GM23338 (cell line): ENCODE measurements around the gene TARS3. TPM values are rescaled to one million over a fixed set of nuclear protein-coding genes. Genes with fewer than 3 reads are reported as not detected.
A peak's percentile ranks its signal among the peaks of the same experiment; 100 is the strongest.

Experiments used
- ATAC-seq: fragments of 200-7000 bp; cut with Tn5 transposase; 3 replicates; pipeline ENCODE4 v1.9.1; 2020
- DNase-seq: peaks from one replicate; pipeline ENCODE4 v3.0.0-alpha.2; 2015; ENCODE audit warnings: low spot score
- H2AFZ ChIP-seq: fragments of 200-600 bp; sonication (generic); 2 replicates; pipeline ENCODE4 v1.8.0; 2016; ENCODE audit warnings: antibody characterized with exemption, mild to moderate bottlenecking, moderate library complexity
- H3F3A ChIP-seq: fragments of 200-600 bp; sonication (generic); replicated peaks from 2 replicates; pipeline ENCODE4 v1.8.0; 2017; ENCODE audit warnings: antibody characterized with exemption, mixed run types, low read depth
- H3K27ac ChIP-seq: fragments of 200-600 bp; sonication (generic); 2 replicates; pipeline ENCODE4 v1.6.1; 2016; ENCODE audit warnings: low read depth
- H3K27me3 ChIP-seq: fragments of 200-600 bp; sonication (generic); 2 replicates; pipeline ENCODE4 v1.8.0; 2016; ENCODE audit warnings: mild to moderate bottlenecking, mixed run types, moderate library complexity; ENCODE audit not compliant: insufficient read depth
- H3K36me3 ChIP-seq: fragments of 200-600 bp; sonication (generic); 2 replicates; pipeline ENCODE4 v1.8.0; 2016; ENCODE audit warnings: mild to moderate bottlenecking; ENCODE audit not compliant: insufficient read depth
- H3K4me1 ChIP-seq: fragments of 200-600 bp; sonication (generic); 2 replicates; pipeline ENCODE4 v1.8.0; 2016; ENCODE audit warnings: mild to moderate bottlenecking, moderate library complexity; ENCODE audit not compliant: insufficient read depth
- H3K4me2 ChIP-seq: fragments of 200-600 bp; sonication (generic); 2 replicates; pipeline ENCODE4 v1.7.1; 2017; ENCODE audit warnings: mixed run types
- H3K4me3 ChIP-seq: fragments of 200-600 bp; sonication (generic); 2 replicates; pipeline ENCODE4 v1.6.1; 2016; ENCODE audit warnings: mixed run types
- H3K79me2 ChIP-seq: fragments of 200-600 bp; sonication (generic); replicated peaks from 2 replicates; pipeline ENCODE4 v1.8.0; 2017; ENCODE audit warnings: mild to moderate bottlenecking; ENCODE audit not compliant: insufficient read depth
- H3K9me2 ChIP-seq: fragments of 200-600 bp; sonication (generic); 2 replicates; pipeline ENCODE4 v1.8.0; 2017; ENCODE audit not compliant: insufficient read depth
- H4K20me1 ChIP-seq: fragments of 200-600 bp; sonication (generic); replicated peaks from 2 replicates; pipeline ENCODE4 v1.8.0; 2017; ENCODE audit warnings: mild to moderate bottlenecking; ENCODE audit not compliant: insufficient read depth
- H3K27ac Mint-ChIP-seq: 2 replicates; pipeline ENCODE4 v1.8.0; 2020; ENCODE audit warnings: inconsistent platforms, mild to moderate bottlenecking, moderate library complexity, mixed read lengths
- H3K27me3 Mint-ChIP-seq: 3 replicates; pipeline ENCODE4 v1.8.0; 2022; ENCODE audit warnings: low read depth, mild to moderate bottlenecking, moderate library complexity, mixed read lengths, inconsistent platforms; ENCODE audit not compliant: insufficient read depth, poor library complexity
- H3K36me3 Mint-ChIP-seq: 3 replicates; pipeline ENCODE4 v1.8.0; 2021; ENCODE audit warnings: low read depth, mild to moderate bottlenecking, inconsistent platforms, moderate library complexity, mixed read lengths
- H3K4me1 Mint-ChIP-seq: 3 replicates; pipeline ENCODE4 v1.8.0; 2020; ENCODE audit warnings: mild to moderate bottlenecking, inconsistent platforms, mixed read lengths
- H3K4me3 Mint-ChIP-seq: 3 replicates; pipeline ENCODE4 v1.8.0; 2021; ENCODE audit warnings: moderate library complexity, mild to moderate bottlenecking, inconsistent platforms, mixed read lengths
- H3K9me3 Mint-ChIP-seq: 3 replicates; pipeline ENCODE4 v1.8.0; 2020; ENCODE audit warnings: moderate library complexity, mild to moderate bottlenecking, inconsistent platforms, mixed read lengths
- CREB1 ChIP-seq: fragments of 250-450 bp; sonication (Bioruptor Pico); IDR thresholded peaks from 2 replicates; pipeline ENCODE4 v1.5.0; 2020; ENCODE audit warnings: low read depth, mild to moderate bottlenecking, moderate library complexity
- EZH2phosphoT487 ChIP-seq: fragments of 200-600 bp; sonication (generic); IDR thresholded peaks from one replicate; pipeline ENCODE4 v1.8.1; 2018; ENCODE audit warnings: antibody characterized with exemption; ENCODE audit not compliant: unreplicated experiment
- POLR2AphosphoS5 ChIP-seq: IDR thresholded peaks from 2 replicates; pipeline ENCODE4 v1.6.1; 2016; ENCODE audit warnings: antibody characterized with exemption, low read depth
- ZNF114 ChIP-seq: fragments of 250-450 bp; sonication (Bioruptor Pico); IDR thresholded peaks from 2 replicates; pipeline ENCODE4 v1.5.0; 2020; ENCODE audit warnings: mild to moderate bottlenecking, moderate library complexity
- ZNF331 ChIP-seq: fragments of 250-450 bp; sonication (Bioruptor Pico); IDR thresholded peaks from 2 replicates; pipeline ENCODE4 v1.5.0; 2020; ENCODE audit warnings: low read depth, mild to moderate bottlenecking, moderate library complexity
- polyA plus RNA-seq: library from polyadenylated mRNA; unstranded; fragments of >200 nt; fragmentation: Nextera tagmentation; extraction: Ambion mirVana; gene quantifications from 2 replicates; pipeline ENCODE4 v1.2.1, GENCODE V29; 2016
- total RNA-seq: library from RNA; depleted of rRNA; stranded (reverse); fragments of >200 nt; shearing (Covaris generic); gene quantifications from 2 replicates; pipeline ENCODE4 v1.2.3, GENCODE V29; 2014
- TF ChIP-seq, protein P1 (sequence below): fragments of 250-450 bp; sonication (Bioruptor Pico); IDR thresholded peaks from 2 replicates; pipeline ENCODE4 v1.5.0; 2020; ENCODE audit warnings: mild to moderate bottlenecking, moderate library complexity

The TARS3 gene
- total and polyA plus RNA-seq, 2 experiments from 2014 or later, result 13.0 to 15.4 TPM

DNA sequence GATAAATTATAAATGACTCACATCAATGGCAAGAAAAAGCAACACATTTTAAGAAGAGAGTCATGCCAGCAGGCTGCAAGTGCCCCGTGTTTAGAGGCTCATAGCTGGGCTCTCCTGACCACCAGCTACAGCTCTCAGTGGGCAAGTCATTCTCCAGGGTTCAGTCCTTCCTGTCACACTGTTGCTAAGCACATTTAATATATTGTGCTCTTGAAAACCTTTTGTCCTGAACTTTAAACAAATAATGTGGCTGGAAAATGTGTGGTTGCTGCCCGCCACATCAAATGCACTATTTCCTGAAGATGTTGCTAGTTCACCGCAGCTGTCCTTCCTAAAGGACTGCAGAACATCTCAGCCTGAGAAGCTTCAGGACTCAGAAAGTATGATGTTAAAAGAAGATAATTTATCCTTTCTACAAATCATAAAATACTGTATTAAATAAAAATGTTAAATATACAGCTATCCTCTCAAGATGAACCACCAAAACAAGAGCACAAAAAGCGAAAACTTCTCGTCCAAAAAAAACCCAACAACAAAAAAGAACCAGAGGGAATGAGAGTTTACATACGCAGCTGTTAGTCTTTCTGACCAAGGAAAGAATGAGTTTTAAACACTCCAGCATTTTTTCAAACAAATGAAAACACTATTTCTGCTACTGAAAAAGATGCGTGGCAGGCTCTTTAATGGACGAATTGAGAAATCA lies 951 bp downstream of the TARS3 start:
- Histone ChIP-seq H3K4me3 (peak overlapping the region; percentile 87), H3K27me3 (no peaks in the 10 kb centered on the region), H3K9me2 (no peaks in the 10 kb centered on the region), H3K4me1 (peaks cover 12% of the 10 kb centered on the region), H2AFZ (peak overlapping the region; percentile 86; the same call in 1 of the 2 replicates), H3K36me3 (peaks cover 11% of the 10 kb centered on the region), H3K4me2 (peak overlapping the region; percentile 93), H3K79me2 (no peaks in the 10 kb centered on the region), H3K27ac (no peak overlapping the region), H4K20me1 (no peaks in the 10 kb centered on the region; the same call in 1 of the 2 replicates), H3F3A (no peaks in the 10 kb centered on the region)
- H3K27me3 Mint-ChIP-seq, result no peaks in the 10 kb centered on the region
- peak overlapping the region; percentile 83 for H3K4me3 Mint-ChIP-seq
- no peaks in the 10 kb centered on the region for H3K9me3 Mint-ChIP-seq
- TF ChIP-seq POLR2AphosphoS5, result no peak
- TF ChIP-seq EZH2phosphoT487, result no peak
- TF ChIP-seq ZNF331 (CRISPR knock-in tag), result no peak
- TF ChIP-seq CREB1 (CRISPR knock-in tag), result no peak
- no peak for TF ChIP-seq ZNF114 (CRISPR knock-in tag)
- TF ChIP-seq, protein P1, sequence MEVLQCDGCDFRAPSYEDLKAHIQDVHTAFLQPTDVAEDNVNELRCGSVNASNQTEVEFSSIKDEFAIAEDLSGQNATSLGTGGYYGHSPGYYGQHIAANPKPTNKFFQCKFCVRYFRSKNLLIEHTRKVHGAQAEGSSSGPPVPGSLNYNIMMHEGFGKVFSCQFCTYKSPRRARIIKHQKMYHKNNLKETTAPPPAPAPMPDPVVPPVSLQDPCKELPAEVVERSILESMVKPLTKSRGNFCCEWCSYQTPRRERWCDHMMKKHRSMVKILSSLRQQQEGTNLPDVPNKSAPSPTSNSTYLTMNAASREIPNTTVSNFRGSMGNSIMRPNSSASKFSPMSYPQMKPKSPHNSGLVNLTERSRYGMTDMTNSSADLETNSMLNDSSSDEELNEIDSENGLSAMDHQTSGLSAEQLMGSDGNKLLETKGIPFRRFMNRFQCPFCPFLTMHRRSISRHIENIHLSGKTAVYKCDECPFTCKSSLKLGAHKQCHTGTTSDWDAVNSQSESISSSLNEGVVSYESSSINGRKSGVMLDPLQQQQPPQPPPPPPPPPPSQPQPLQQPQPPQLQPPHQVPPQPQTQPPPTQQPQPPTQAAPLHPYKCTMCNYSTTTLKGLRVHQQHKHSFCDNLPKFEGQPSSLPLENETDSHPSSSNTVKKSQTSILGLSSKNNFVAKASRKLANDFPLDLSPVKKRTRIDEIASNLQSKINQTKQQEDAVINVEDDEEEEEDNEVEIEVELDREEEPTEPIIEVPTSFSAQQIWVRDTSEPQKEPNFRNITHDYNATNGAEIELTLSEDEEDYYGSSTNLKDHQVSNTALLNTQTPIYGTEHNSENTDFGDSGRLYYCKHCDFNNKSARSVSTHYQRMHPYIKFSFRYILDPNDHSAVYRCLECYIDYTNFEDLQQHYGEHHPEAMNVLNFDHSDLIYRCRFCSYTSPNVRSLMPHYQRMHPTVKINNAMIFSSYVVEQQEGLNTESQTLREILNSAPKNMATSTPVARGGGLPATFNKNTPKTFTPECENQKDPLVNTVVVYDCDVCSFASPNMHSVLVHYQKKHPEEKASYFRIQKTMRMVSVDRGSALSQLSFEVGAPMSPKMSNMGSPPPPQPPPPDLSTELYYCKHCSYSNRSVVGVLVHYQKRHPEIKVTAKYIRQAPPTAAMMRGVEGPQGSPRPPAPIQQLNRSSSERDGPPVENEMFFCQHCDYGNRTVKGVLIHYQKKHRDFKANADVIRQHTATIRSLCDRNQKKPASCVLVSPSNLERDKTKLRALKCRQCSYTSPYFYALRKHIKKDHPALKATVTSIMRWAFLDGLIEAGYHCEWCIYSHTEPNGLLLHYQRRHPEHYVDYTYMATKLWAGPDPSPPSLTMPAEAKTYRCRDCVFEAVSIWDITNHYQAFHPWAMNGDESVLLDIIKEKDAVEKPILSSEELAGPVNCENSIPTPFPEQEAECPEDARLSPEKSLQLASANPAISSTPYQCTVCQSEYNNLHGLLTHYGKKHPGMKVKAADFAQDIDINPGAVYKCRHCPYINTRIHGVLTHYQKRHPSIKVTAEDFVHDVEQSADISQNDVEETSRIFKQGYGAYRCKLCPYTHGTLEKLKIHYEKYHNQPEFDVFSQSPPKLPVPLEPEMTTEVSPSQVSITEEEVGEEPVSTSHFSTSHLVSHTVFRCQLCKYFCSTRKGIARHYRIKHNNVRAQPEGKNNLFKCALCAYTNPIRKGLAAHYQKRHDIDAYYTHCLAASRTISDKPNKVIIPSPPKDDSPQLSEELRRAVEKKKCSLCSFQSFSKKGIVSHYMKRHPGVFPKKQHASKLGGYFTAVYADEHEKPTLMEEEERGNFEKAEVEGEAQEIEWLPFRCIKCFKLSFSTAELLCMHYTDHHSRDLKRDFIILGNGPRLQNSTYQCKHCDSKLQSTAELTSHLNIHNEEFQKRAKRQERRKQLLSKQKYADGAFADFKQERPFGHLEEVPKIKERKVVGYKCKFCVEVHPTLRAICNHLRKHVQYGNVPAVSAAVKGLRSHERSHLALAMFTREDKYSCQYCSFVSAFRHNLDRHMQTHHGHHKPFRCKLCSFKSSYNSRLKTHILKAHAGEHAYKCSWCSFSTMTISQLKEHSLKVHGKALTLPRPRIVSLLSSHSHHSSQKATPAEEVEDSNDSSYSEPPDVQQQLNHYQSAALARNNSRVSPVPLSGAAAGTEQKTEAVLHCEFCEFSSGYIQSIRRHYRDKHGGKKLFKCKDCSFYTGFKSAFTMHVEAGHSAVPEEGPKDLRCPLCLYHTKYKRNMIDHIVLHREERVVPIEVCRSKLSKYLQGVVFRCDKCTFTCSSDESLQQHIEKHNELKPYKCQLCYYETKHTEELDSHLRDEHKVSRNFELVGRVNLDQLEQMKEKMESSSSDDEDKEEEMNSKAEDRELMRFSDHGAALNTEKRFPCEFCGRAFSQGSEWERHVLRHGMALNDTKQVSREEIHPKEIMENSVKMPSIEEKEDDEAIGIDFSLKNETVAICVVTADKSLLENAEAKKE (CRISPR knock-in tag), result no peak
- peaks cover 3% of the 10 kb centered on the region; the same call in 2 of the 3 replicates for H3K4me1 Mint-ChIP-seq
- no peak overlapping the region for H3K27ac Mint-ChIP-seq
- peaks cover 17% of the 10 kb centered on the region for H3K36me3 Mint-ChIP-seq
- DNase-seq, result no peak
- ATAC-seq, result no peak
